HepG2 (cell line): ENCODE data around the gene SLC12A2. TPM values are rescaled to one million over a fixed set of nuclear protein-coding genes. Genes with fewer than 3 reads are reported as not detected.

Source experiments
- ATF7 ChIP-seq, 2 experiments: fragments of 450-650 bp in 1 of 2; sonication (generic) in 1 of 2; formaldehyde crosslinking in 1 of 2; IDR thresholded peaks; 2 replicates each; pipeline versions ENCODE4 v1.4.0 to v1.6.1; 2016 to 2020; ENCODE audit warnings: antibody characterized with exemption in 1 of 2, mild to moderate bottlenecking in 1 of 2, missing genetic modification reagents in 1 of 2
- JARID2 ChIP-seq: sonication (generic); formaldehyde crosslinking; IDR thresholded peaks from 2 replicates; pipeline ENCODE4 v1.8.1; 2023; ENCODE audit warnings: missing genetic modification reagents, inconsistent platforms; ENCODE audit not compliant: insufficient replicate concordance
- KDM3A ChIP-seq: IDR thresholded peaks from 2 replicates; pipeline ENCODE4 v1.6.1; 2018; ENCODE audit warnings: low read depth, missing compliant biosample characterization
- KDM5B ChIP-seq: sonication (generic); formaldehyde crosslinking; IDR thresholded peaks from 2 replicates; pipeline ENCODE4 v1.4.0; 2020; ENCODE audit warnings: missing genetic modification reagents, mild to moderate bottlenecking, borderline replicate concordance
- KLF9 ChIP-seq: IDR thresholded peaks from 2 replicates; pipeline ENCODE4 v1.6.1; 2016; ENCODE audit warnings: low read depth
- ZMYM4 ChIP-seq: sonication (generic); formaldehyde crosslinking; IDR thresholded peaks from 2 replicates; pipeline ENCODE4 v1.8.1; 2023; ENCODE audit warnings: mild to moderate bottlenecking, missing genetic modification reagents
- ZNF335 ChIP-seq: sonication (generic); formaldehyde crosslinking; IDR thresholded peaks from 2 replicates; pipeline ENCODE4 v1.4.0; 2020; ENCODE audit warnings: missing genetic modification reagents
- ZNF343 ChIP-seq: sonication (generic); formaldehyde crosslinking; IDR thresholded peaks from 2 replicates; pipeline ENCODE4 v1.4.0; 2020; ENCODE audit warnings: mild to moderate bottlenecking, missing genetic modification reagents
- ZNF501 ChIP-seq: sonication (generic); formaldehyde crosslinking; IDR thresholded peaks from 2 replicates; pipeline ENCODE4 v1.5.1; 2020; ENCODE audit warnings: mild to moderate bottlenecking, moderate library complexity, missing genetic modification reagents
- ZNF563 ChIP-seq: sonication (generic); formaldehyde crosslinking; IDR thresholded peaks from 2 replicates; pipeline ENCODE4 v1.8.0; 2022; ENCODE audit warnings: mild to moderate bottlenecking, moderate library complexity, missing genetic modification reagents
- ZNF577 ChIP-seq: sonication (generic); formaldehyde crosslinking; IDR thresholded peaks from 2 replicates; pipeline ENCODE4 v1.4.0; 2020; ENCODE audit warnings: mild to moderate bottlenecking, low read depth, missing genetic modification reagents, borderline replicate concordance
- ZNF709 ChIP-seq: sonication (generic); formaldehyde crosslinking; IDR thresholded peaks from 2 replicates; pipeline ENCODE4 v1.5.0; 2020; ENCODE audit warnings: mild to moderate bottlenecking, missing genetic modification reagents
- polyA plus RNA-seq, 8 experiments: library from polyadenylated mRNA; depleted of rRNA in 3 of 8; stranded (reverse) in 7 of 8; unstranded in 1 of 8; fragments of >200 nt; fragmentation: Illumina TruSeq in 4 of 8; extraction: Trizol in 4 of 8; gene quantifications; 2 replicates each; pipeline versions ENCODE4 v1.2.1 to v1.2.3, GENCODE V29; 2011 to 2016; ENCODE audit warnings: low read depth in 4 of 8, missing spikeins in 1 of 8, mixed read lengths in 1 of 8; ENCODE audit not compliant: insufficient read depth in 1 of 8
- total RNA-seq, 5 experiments: library from RNA; depleted of rRNA; stranded (reverse); fragments of >200 nt; fragmentation: Illumina TruSeq; extraction: Trizol; gene quantifications; 2 replicates each; pipeline ENCODE4 v1.2.3, GENCODE V29; 2016; ENCODE audit warnings: low read depth in 1 of 5
- TF ChIP-seq, protein P1 (sequence below), 2 experiments: IDR thresholded peaks; 2 replicates each; pipeline ENCODE4 v1.6.1; 2011 to 2012; ENCODE audit warnings: low read length in 2 of 2, borderline replicate concordance in 1 of 2, low read depth in 1 of 2, mild to moderate bottlenecking in 1 of 2, moderate library complexity in 1 of 2
- TF ChIP-seq, protein P2 (sequence below): sonication (generic); formaldehyde crosslinking; IDR thresholded peaks from 2 replicates; pipeline ENCODE4 v1.4.0; 2020; ENCODE audit warnings: missing genetic modification reagents
- TF ChIP-seq, protein P3 (sequence below): sonication (generic); formaldehyde crosslinking; IDR thresholded peaks from 2 replicates; pipeline ENCODE4 v1.8.0; 2022; ENCODE audit warnings: mild to moderate bottlenecking, missing genetic modification reagents; ENCODE audit not compliant: insufficient replicate concordance
- TF ChIP-seq, protein P4 (sequence below): IDR thresholded peaks from 2 replicates; pipeline ENCODE4 v1.6.1; 2016; ENCODE audit warnings: low read depth, missing genetic modification reagents, missing compliant biosample characterization

Gene SLC12A2
- total and polyA plus RNA-seq, 2 of the 13 experiments (the other 11 are each of a cell fraction or from before 2014, with no cell fraction given) = 4.0 to 9.7 TPM

DNA sequence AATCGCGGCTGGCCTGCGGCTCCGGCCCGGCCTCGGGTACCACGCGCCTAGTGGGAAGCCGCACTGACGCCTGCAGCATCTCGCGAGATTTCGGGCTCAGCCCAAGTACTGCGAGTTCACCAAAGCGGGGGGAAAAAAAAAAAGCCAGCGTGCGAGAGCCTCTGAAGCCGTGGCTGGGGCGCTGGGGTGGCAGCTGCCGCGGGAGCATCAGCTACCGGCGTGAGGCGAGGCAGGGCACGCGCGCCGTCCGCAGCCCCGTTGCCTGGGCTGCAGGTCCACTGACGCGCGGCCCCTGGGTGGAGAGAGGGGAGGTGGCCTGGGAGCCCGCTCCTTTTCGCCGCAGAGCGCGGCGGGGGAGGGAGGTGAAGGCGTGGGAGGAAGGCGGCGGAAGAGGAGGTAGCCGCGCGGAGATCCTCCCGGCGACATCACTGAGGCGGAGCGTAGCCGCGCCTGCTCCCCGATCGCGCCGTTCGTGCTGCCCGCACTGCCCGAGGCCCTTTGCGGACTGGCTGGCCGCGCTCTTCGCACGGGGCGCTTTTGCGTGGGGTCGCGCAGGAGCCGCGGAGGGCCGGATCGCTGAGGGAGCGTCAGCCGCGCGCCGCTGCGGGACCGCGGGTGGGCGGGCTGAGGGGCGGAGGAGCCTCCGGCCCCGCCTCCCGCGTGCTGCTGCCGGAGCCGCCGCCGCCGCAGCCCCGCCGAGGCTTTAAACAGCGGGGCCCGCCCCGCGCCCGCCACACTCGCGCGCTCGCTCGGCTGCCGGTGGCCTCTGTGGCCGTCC lies at the start of gene SLC12A2 (continued):
- TF ChIP-seq, protein P1, sequence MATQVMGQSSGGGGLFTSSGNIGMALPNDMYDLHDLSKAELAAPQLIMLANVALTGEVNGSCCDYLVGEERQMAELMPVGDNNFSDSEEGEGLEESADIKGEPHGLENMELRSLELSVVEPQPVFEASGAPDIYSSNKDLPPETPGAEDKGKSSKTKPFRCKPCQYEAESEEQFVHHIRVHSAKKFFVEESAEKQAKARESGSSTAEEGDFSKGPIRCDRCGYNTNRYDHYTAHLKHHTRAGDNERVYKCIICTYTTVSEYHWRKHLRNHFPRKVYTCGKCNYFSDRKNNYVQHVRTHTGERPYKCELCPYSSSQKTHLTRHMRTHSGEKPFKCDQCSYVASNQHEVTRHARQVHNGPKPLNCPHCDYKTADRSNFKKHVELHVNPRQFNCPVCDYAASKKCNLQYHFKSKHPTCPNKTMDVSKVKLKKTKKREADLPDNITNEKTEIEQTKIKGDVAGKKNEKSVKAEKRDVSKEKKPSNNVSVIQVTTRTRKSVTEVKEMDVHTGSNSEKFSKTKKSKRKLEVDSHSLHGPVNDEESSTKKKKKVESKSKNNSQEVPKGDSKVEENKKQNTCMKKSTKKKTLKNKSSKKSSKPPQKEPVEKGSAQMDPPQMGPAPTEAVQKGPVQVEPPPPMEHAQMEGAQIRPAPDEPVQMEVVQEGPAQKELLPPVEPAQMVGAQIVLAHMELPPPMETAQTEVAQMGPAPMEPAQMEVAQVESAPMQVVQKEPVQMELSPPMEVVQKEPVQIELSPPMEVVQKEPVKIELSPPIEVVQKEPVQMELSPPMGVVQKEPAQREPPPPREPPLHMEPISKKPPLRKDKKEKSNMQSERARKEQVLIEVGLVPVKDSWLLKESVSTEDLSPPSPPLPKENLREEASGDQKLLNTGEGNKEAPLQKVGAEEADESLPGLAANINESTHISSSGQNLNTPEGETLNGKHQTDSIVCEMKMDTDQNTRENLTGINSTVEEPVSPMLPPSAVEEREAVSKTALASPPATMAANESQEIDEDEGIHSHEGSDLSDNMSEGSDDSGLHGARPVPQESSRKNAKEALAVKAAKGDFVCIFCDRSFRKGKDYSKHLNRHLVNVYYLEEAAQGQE (IDR thresholded peaks at IDR 0.05; ENCODE audit: borderline replicate concordance in 1 of 2, low read depth in 1 of 2, low read length in 2 of 2) = no peak
- TF ChIP-seq ATF7 (IDR thresholded peaks at IDR 0.05) (no peak), ATF7 (CRISPR knock-in tag; IDR thresholded peaks at IDR 0.05) (no peak), KDM5B (CRISPR knock-in tag) (peak; percentile 53; the same call in 1 of the 2 replicates), ZNF501 (CRISPR knock-in tag) (peak; percentile 80), ZNF709 (CRISPR knock-in tag) (0 out of 2 replicates have a peak, but pooled peaks have one; percentile 64), JARID2 (no peak), KDM3A (CRISPR knock-in tag) (no peak), KLF9 (CRISPR knock-in tag) (no peak), ZNF335 (no peak), ZNF577 (CRISPR knock-in tag) (no peak), ZNF343 (CRISPR knock-in tag) (no peak; the same call in 1 of the 2 replicates), ZNF563 (CRISPR knock-in tag) (peak; percentile 44; the same call in 1 of the 2 replicates), ZMYM4 (CRISPR knock-in tag) (peak; percentile 66; the same call in 1 of the 2 replicates)
- TF ChIP-seq, protein P2, sequence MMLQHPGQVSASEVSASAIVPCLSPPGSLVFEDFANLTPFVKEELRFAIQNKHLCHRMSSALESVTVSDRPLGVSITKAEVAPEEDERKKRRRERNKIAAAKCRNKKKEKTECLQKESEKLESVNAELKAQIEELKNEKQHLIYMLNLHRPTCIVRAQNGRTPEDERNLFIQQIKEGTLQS (CRISPR knock-in tag) = no peak
- TF ChIP-seq, protein P3, sequence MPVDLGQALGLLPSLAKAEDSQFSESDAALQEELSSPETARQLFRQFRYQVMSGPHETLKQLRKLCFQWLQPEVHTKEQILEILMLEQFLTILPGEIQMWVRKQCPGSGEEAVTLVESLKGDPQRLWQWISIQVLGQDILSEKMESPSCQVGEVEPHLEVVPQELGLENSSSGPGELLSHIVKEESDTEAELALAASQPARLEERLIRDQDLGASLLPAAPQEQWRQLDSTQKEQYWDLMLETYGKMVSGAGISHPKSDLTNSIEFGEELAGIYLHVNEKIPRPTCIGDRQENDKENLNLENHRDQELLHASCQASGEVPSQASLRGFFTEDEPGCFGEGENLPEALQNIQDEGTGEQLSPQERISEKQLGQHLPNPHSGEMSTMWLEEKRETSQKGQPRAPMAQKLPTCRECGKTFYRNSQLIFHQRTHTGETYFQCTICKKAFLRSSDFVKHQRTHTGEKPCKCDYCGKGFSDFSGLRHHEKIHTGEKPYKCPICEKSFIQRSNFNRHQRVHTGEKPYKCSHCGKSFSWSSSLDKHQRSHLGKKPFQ (CRISPR knock-in tag) = no peak
- TF ChIP-seq, protein P4, sequence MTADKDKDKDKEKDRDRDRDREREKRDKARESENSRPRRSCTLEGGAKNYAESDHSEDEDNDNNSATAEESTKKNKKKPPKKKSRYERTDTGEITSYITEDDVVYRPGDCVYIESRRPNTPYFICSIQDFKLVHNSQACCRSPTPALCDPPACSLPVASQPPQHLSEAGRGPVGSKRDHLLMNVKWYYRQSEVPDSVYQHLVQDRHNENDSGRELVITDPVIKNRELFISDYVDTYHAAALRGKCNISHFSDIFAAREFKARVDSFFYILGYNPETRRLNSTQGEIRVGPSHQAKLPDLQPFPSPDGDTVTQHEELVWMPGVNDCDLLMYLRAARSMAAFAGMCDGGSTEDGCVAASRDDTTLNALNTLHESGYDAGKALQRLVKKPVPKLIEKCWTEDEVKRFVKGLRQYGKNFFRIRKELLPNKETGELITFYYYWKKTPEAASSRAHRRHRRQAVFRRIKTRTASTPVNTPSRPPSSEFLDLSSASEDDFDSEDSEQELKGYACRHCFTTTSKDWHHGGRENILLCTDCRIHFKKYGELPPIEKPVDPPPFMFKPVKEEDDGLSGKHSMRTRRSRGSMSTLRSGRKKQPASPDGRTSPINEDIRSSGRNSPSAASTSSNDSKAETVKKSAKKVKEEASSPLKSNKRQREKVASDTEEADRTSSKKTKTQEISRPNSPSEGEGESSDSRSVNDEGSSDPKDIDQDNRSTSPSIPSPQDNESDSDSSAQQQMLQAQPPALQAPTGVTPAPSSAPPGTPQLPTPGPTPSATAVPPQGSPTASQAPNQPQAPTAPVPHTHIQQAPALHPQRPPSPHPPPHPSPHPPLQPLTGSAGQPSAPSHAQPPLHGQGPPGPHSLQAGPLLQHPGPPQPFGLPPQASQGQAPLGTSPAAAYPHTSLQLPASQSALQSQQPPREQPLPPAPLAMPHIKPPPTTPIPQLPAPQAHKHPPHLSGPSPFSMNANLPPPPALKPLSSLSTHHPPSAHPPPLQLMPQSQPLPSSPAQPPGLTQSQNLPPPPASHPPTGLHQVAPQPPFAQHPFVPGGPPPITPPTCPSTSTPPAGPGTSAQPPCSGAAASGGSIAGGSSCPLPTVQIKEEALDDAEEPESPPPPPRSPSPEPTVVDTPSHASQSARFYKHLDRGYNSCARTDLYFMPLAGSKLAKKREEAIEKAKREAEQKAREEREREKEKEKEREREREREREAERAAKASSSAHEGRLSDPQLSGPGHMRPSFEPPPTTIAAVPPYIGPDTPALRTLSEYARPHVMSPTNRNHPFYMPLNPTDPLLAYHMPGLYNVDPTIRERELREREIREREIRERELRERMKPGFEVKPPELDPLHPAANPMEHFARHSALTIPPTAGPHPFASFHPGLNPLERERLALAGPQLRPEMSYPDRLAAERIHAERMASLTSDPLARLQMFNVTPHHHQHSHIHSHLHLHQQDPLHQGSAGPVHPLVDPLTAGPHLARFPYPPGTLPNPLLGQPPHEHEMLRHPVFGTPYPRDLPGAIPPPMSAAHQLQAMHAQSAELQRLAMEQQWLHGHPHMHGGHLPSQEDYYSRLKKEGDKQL (CRISPR knock-in tag) = no peak
